Measurements from ENCODE around the gene ZNF473.

Gene ZNF473

DNA sequence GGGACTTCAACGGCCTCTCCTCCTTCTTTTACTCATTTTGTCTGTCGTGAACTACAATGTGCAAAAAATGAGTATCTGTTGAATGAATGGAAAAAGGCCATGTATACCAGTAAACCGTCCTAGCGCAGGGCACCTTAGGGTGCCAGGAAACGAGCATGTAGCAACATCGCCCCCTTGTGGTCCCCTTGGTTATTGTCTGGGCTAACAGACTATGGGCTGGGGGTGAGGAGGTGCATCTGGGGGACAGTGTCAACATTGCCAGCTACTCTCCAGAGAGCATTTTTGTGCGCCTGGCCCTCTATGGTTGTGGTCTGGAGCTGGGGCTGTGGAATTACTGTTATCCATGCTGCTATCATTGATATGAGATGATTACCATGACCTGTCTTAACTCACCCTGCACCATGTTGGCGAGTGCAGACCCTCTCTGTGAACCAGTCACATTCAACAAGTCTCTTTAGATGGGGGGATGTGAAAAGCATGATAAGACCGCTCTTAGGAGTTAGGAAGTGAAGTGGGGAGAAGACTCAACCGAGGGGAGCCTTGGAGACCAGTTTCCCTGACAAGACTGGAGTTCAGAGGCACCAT is 42.1 kb upstream of the ZNF473 start:
- TF ChIP-seq, protein P1, sequence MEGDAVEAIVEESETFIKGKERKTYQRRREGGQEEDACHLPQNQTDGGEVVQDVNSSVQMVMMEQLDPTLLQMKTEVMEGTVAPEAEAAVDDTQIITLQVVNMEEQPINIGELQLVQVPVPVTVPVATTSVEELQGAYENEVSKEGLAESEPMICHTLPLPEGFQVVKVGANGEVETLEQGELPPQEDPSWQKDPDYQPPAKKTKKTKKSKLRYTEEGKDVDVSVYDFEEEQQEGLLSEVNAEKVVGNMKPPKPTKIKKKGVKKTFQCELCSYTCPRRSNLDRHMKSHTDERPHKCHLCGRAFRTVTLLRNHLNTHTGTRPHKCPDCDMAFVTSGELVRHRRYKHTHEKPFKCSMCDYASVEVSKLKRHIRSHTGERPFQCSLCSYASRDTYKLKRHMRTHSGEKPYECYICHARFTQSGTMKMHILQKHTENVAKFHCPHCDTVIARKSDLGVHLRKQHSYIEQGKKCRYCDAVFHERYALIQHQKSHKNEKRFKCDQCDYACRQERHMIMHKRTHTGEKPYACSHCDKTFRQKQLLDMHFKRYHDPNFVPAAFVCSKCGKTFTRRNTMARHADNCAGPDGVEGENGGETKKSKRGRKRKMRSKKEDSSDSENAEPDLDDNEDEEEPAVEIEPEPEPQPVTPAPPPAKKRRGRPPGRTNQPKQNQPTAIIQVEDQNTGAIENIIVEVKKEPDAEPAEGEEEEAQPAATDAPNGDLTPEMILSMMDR (IDR thresholded peaks at IDR 0.05; ENCODE audit: borderline replicate concordance, insufficient read depth, low read depth, low read length) = peak; percentile 87
- no peak overlapping the region for H3K4me3 ChIP-seq (ENCODE audit: low read depth, low read length)

DNA sequence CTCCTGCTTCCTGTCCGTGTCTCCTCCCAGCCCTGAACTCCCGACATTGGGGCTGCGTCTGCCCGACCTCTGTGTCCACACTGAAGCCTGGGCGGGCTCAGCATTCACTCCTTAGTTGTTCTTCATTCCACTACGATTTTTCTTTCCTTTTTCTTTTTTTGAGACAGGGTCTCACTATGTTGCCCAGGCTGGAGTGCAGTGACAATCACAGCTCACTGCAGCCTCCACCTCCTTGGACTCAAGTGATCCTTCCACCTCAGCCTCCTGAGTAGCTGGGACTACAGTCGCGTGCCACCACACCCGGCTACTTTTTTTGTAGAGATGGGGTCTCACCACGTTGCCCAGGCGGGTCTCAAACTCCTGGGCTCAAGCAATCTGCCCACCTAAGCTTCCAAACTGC is 41.3 kb upstream of the ZNF473 start:
- no peak overlapping the region for H3K4me3 ChIP-seq (ENCODE audit: low read depth, low read length)
- TF ChIP-seq, protein P1 (IDR thresholded peaks at IDR 0.05; ENCODE audit: borderline replicate concordance, insufficient read depth, low read depth, low read length) = no peak

DNA sequence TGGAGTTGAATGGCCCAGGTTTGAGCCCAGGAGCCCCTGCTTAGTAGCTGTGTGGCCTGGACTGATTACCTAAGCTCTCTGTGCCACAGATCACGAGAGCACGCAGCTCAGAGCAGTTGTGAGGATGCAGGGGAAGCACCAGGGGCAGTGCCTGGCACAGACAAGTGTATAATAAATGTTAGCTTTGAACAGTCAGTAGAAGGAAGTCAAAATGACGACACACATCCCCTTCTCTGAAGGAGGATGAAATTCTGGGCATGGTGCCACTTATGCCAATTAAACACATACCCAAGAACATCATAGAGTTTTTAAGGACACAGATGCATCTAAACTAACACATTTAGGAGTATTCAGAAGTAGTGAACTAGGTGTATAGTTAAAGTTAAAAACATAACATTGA is 39.9 kb upstream of the ZNF473 start:
- TF ChIP-seq, protein P1 (IDR thresholded peaks at IDR 0.05; ENCODE audit: borderline replicate concordance, insufficient read depth, low read depth, low read length) = no peak
- no peak overlapping the region for H3K4me3 ChIP-seq (ENCODE audit: low read depth, low read length)

DNA sequence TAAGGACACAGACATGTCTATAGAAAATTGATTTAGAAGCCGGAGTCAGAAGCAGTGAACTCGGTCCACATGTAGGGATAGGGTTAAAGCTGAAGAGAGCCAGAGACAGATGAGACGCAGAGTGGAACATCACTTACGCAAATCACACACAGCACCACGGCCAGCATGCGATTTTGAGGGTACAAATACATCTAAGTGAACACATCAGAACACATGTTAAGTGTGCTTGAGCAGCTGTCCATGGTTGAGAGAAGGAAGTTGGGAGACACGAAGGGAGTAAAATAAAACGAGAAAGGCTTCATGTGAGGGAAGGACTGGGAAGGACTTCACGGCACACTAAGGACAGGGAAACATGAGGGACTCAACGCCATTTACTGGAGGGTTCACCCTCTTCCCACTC is 39.5 kb upstream of the ZNF473 start:
- TF ChIP-seq, protein P1 (IDR thresholded peaks at IDR 0.05; ENCODE audit: borderline replicate concordance, insufficient read depth, low read depth, low read length) = no peak
- no peak overlapping the region for H3K4me3 ChIP-seq (ENCODE audit: low read depth, low read length)

DNA sequence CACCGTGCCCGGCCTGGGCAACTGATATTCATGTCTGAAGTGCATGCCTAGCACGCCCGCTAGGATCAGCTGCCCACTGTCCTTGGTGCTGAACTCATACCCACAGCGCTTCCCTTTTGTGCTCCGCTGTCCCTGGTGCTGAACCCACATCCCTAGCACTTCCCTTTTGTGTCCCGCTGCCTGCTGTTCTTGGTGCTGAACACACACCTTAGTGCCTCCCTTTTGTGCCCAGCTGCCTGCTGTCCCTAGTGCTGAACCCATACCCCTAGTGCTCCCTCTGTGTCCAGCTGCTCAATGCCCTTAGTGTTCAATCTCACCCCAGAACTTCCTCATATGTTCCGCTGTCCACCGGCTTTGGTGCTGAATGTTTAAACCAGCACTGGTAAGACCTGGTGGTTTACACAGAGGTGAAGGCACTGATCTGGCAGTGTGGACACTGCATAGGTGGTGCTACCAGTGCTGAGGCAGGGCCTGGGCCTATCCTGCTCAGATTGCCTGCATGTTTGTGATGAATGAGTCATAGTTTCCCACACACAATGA is 38.6 kb upstream of the ZNF473 start:
- H3K4me3 ChIP-seq (ENCODE audit: low read depth, low read length) = no peak overlapping the region
- TF ChIP-seq, protein P1 (IDR thresholded peaks at IDR 0.05; ENCODE audit: borderline replicate concordance, insufficient read depth, low read depth, low read length) = no peak

DNA sequence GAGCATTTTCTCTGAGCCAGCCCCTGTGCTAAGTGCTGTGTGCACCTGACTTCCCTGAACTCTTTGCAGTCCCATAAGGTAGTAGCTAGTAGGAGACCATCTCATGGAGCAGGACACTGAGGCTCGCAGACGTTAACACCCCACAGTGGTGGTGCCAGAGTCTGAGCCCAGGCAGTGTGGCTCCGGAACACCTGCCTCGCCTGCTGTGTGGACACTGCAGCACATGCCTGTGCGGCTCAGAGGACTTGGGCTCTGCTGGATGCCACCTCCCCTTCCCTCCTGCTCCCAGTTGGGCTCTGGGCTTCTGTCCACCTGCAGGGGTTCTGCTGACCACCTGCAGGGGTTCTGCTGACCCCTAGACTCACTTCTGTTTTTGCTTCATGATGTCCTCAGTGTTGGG is 37.8 kb upstream of the ZNF473 start:
- TF ChIP-seq, protein P1 (IDR thresholded peaks at IDR 0.05; ENCODE audit: borderline replicate concordance, insufficient read depth, low read depth, low read length) = no peak
- no peak overlapping the region for H3K4me3 ChIP-seq (ENCODE audit: low read depth, low read length)

DNA sequence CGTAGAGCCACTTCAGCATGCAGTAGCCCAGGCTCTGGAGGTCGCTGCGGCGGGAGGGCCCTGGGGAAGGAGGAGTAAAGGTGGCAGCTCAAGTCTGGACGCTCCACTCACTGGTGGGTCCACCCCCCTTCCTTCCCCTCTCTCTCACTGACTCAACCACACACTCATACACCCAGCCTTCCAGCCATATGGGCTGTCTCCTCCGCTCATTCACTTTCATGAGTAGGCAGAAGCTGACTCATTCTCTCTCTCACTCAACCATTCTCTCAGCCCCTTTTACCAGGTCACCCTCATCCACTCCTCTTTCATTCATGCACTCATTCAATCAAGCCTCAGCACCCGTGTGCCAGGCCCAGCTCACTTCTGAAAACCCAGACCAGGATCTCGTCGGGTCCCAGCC is 37.4 kb upstream of the ZNF473 start:
- H3K4me3 ChIP-seq (ENCODE audit: low read depth, low read length) = no peak overlapping the region
- TF ChIP-seq, protein P1 (IDR thresholded peaks at IDR 0.05; ENCODE audit: borderline replicate concordance, insufficient read depth, low read depth, low read length) = no peak

All from GM12875 (cell line).